GOT3 (cell line): ENCODE data around the gene PORCN.
A peak's percentile ranks its signal among the peaks of the same experiment; 100 is the strongest.
"Not testable (repeated sequence)": the region's sequence is repeated elsewhere in the genome, so short reads cannot be mapped to it uniquely, and the experiment has no call there.

Experiments
- DNase-seq: peaks from one replicate; lab custom pipeline; 2025; ENCODE audit warnings: mixed read lengths; lab: John Stamatoyannopoulos, UW

The PORCN gene

GRCh38 chrX:48512371-48512935 lies 3.7 kb downstream of the PORCN start:
- no peak for DNase-seq

- no peak for DNase-seq
Observed at GRCh38 chrX:48513670-48514069, 4.9 kb downstream of the PORCN start.

- no peak for DNase-seq
Observed at GRCh38 chrX:48514126-48514806, 5.5 kb downstream of the PORCN start.

GRCh38 chrX:48514868-48515460 lies 6.2 kb downstream of the PORCN start:
- DNase-seq = no peak

- no peak for DNase-seq
Observed at GRCh38 chrX:48515842-48516241, 7.0 kb downstream of the PORCN start.

GRCh38 chrX:48516285-48516684 lies 7.5 kb downstream of the PORCN start:
- DNase-seq = no peak

- DNase-seq = no peak
Observed at GRCh38 chrX:48516987-48517386, 8.2 kb downstream of the PORCN start.

- not testable (repeated sequence) for DNase-seq
Observed at GRCh38 chrX:48519481-48519880, 10.7 kb downstream of the PORCN start.

GRCh38 chrX:48520455-48520854 lies 11.7 kb downstream of the PORCN start:
- no peak for DNase-seq

- no peak for DNase-seq
Observed at GRCh38 chrX:48520976-48521352, 12.2 kb downstream of the PORCN start.

GRCh38 chrX:48521353-48522243 lies 12.8 kb downstream of the PORCN start, which contains the start of gene EBP:
Gene EBP (plus strand): TSS chrX:48521808. CDS start chrX:48523772, 1,964 bp downstream.
- peak; percentile 21 for DNase-seq

- no peak for DNase-seq
Observed at GRCh38 chrX:48522291-48522690, 13.5 kb downstream of the PORCN start.

- DNase-seq = no peak
Observed at GRCh38 chrX:48523682-48524081, 14.9 kb downstream of the PORCN start.

GRCh38 chrX:48525853-48526252 lies 17.1 kb downstream of the PORCN start:
- DNase-seq = not testable (repeated sequence)

GRCh38 chrX:48530736-48531135 lies 21.9 kb downstream of the PORCN start:
- no peak for DNase-seq

- no peak for DNase-seq
Observed at GRCh38 chrX:48531358-48531959, 22.7 kb downstream of the PORCN start.

- no peak for DNase-seq
Observed at GRCh38 chrX:48532161-48532560, 23.4 kb downstream of the PORCN start.

- DNase-seq = no peak
Observed at GRCh38 chrX:48533165-48533564, 24.4 kb downstream of the PORCN start.

- no peak for DNase-seq
Observed at GRCh38 chrX:48538641-48539344, 30.0 kb downstream of the PORCN start.

- DNase-seq = peak; percentile 78
Observed at GRCh38 chrX:48539345-48540027, 30.7 kb downstream of the PORCN start, which contains the start of gene TBC1D25. Gene TBC1D25 (plus strand): TSS chrX:48539714. CDS start chrX:48539798, 84 bp downstream.

GRCh38 chrX:48540028-48540375 lies 31.2 kb downstream of the PORCN start:
- no peak for DNase-seq
